Right atrium auricular region (tissue), 2 donors: ENCODE results near the gene FOXP4. TPM values are rescaled to one million over a fixed set of nuclear protein-coding genes. Genes with fewer than 3 reads are reported as not detected.

Experiments
- DNase-seq: peaks from one replicate; pipeline ENCODE4 v3.0.0-alpha.2; 2019; ENCODE audit warnings: low spot score
- H3K27ac ChIP-seq, 2 donors: fragments of 200-600 bp; sonication (generic); 1 replicate in 1 of 2; 2 replicates in 1 of 2; pipeline ENCODE4 v1.5.1; 2016 to 2019
- H3K27me3 ChIP-seq, 2 donors: fragments of 200-600 bp; sonication (generic); one replicate each; pipeline versions ENCODE4 v1.5.1 to v1.6.0; 2017 to 2019
- H3K36me3 ChIP-seq: fragments of 200-600 bp; sonication (generic); one replicate; pipeline ENCODE4 v1.5.1; 2016
- H3K4me1 ChIP-seq, 2 donors: fragments of 200-600 bp; sonication (generic); one replicate each; pipeline versions ENCODE4 v1.5.1 to v1.6.0; 2017 to 2019
- H3K4me3 ChIP-seq, 2 donors: fragments of 200-600 bp; sonication (generic); 1 replicate in 1 of 2; 2 replicates in 1 of 2; pipeline ENCODE4 v1.5.1; 2017 to 2019; ENCODE audit warnings: mild to moderate bottlenecking in 1 of 2, moderate library complexity in 1 of 2
- H3K9me3 ChIP-seq, 2 donors: fragments of 200-600 bp; sonication (generic); one replicate each; pipeline ENCODE4 v1.5.1; 2019
- CTCF ChIP-seq, 2 donors: fragments of 200-600 bp; sonication (generic); IDR thresholded peaks; one replicate each; pipeline ENCODE4 v1.5.1; 2019; ENCODE audit warnings: antibody characterized with exemption in 2 of 2
- total RNA-seq, 2 donors: library from RNA; depleted of rRNA; stranded (reverse); fragments of >200 nt; gene quantifications; one replicate each; pipeline ENCODE4 v1.1.0, GENCODE V29; 2016

The FOXP4 gene
- total RNA-seq, 2 donors from 2014 or later, result 9.3 to 20.2 TPM

GRCh38 chr6:41548841-41549642, 2.9 kb downstream of the FOXP4 start:
- H3K9me3 ChIP-seq, result no peaks in the 10 kb centered on the region
- no peaks in the 10 kb centered on the region for H3K27me3 ChIP-seq
- no peak for TF ChIP-seq CTCF (IDR thresholded peaks at IDR 0.05)
- H3K4me3 ChIP-seq, result no peak overlapping the region
- peaks cover 5% of the 10 kb centered on the region for H3K36me3 ChIP-seq
- peaks cover 0 to 47% of the 10 kb centered on the region in 2 donors for H3K4me1 ChIP-seq
- no peak overlapping the region for H3K27ac ChIP-seq
- no peak for DNase-seq

DNA sequence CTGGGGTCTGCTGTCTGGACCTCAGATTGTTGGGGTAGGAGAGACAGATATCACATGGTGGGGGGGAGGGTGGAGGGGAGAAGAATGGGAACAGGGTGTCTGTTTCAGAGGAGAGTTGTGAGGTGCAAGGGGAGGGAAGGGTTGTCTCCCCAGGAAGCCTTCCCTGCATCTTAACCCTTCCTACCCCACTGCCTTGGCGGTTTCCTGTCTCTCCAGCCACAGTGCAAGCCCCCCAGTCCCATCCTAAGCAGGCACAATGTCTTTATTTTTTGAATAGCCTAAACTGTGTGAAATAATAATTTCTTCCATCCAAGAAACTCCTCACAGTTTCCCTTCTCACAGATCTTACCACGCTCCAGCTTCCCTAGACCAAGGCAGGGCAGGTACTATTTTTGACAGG, 3.5 kb downstream of the FOXP4 start:
- peaks cover 5% of the 10 kb centered on the region for H3K36me3 ChIP-seq
- DNase-seq, result no peak
- H3K4me3 ChIP-seq, result no peak overlapping the region
- H3K4me1 ChIP-seq, result peaks cover 0 to 47% of the 10 kb centered on the region in 2 donors
- H3K27ac ChIP-seq, result no peak overlapping the region
- TF ChIP-seq CTCF (IDR thresholded peaks at IDR 0.05), result no peak
- no peaks in the 10 kb centered on the region for H3K27me3 ChIP-seq
- no peaks in the 10 kb centered on the region for H3K9me3 ChIP-seq

DNA sequence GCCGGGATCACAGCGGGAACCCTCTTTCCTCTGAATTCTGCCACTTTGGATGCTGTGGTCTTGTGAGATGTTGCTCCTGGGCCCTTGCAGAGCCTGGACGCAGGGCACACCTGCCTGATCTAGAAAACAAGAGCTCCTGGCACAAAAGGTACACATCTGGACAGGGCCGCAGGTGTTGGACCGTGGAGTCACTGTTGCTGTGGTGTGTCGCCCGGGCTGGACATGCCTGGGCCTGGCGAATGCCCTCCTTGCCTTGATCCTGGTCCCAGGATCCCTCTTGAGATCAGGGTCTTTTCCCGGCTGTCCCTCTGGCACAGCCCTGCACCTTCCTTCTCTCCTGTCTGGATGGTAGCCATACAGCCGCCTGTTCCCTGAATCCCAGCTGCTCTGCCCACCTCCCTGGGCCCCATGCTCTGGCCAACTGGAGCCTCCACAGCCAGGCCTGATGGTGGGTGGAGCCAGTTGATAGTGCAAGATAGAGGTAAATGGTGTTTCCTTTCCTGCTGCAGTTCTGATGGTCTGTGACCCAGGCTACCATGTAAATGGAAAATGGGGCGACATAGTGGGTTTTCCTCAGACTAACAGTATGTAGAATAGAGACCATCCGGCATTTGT, 5.0 kb downstream of the FOXP4 start:
- Histone ChIP-seq H3K4me1 (peaks cover 0 to 37% of the 10 kb centered on the region in 2 donors), H3K4me3 (no peak overlapping the region), H3K36me3 (peaks cover 5% of the 10 kb centered on the region), H3K9me3 (no peaks in the 10 kb centered on the region), H3K27ac (no peak overlapping the region), H3K27me3 (no peaks in the 10 kb centered on the region)
- DNase-seq, result no peak
- TF ChIP-seq CTCF (IDR thresholded peaks at IDR 0.05), result no peak

GRCh38 chr6:41551857-41552256, 5.7 kb downstream of the FOXP4 start:
- no peak for TF ChIP-seq CTCF (IDR thresholded peaks at IDR 0.05)
- no peak overlapping the region for H3K27ac ChIP-seq
- H3K27me3 ChIP-seq, result no peaks in the 10 kb centered on the region
- peaks cover 5% of the 10 kb centered on the region for H3K36me3 ChIP-seq
- H3K4me1 ChIP-seq, result peaks cover 0 to 37% of the 10 kb centered on the region in 2 donors
- no peak overlapping the region for H3K4me3 ChIP-seq
- DNase-seq, result no peak
- no peaks in the 10 kb centered on the region for H3K9me3 ChIP-seq

DNA sequence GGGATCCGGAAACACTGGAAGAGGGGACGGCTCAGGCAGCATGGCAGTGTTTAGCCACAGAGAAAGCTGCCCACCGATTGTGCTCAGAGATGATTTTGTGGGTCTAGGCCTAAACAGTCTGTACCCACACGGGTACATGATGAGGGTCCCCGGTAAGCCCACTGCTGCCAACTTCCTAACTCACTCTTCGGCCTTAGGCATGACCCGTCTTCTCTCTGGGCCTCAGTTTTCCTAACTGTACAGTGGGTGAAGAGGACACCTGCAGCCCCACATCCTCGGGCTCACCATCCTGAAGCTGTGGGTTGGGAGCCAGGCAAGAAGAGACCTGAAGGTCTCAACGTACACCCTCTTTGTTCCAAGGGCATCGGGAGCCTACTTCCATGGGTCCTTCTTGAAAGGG, 6.5 kb downstream of the FOXP4 start:
- no peak overlapping the region for H3K27ac ChIP-seq
- H3K9me3 ChIP-seq, result no peaks in the 10 kb centered on the region
- no peak for DNase-seq
- H3K4me3 ChIP-seq, result no peak overlapping the region
- no peaks in the 10 kb centered on the region for H3K27me3 ChIP-seq
- H3K36me3 ChIP-seq, result peaks cover 5% of the 10 kb centered on the region
- peaks cover 0 to 30% of the 10 kb centered on the region in 2 donors for H3K4me1 ChIP-seq
- no peak for TF ChIP-seq CTCF (IDR thresholded peaks at IDR 0.05)
